ENCODE results near the gene OMA1. TPM values are rescaled to one million over a fixed set of nuclear protein-coding genes. Genes with fewer than 3 reads are reported as not detected.

Gene OMA1
- total and polyA plus RNA-seq, 12 donors = 16.2 to 44.9 (median 32.3) TPM

DNA sequence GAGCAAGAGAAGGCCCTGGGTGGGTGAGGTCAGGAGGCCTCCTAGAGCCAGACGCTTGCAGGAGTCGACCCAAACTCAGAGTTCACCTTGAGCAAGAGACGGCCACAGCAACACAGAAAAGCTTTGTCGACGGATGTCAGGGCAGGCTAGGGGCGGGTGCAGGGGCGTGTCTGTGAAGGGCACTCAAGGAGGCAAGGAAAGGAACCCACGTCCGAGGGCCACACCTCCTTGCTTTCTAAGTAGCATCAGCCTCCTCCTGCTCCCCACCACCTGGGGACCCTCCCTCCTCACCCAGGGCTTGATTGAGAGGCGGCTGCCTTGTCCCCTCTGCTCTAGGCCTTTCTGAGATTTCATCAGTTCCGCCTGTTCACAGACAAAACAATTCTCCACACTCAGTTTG lies 92.1 kb downstream of the OMA1 start:
- no peaks in the 10 kb centered on the region for H3K27me3 ChIP-seq
- H3K4me1 ChIP-seq (replicated peaks in 1 of 2) = no peaks in the 10 kb centered on the region
- no peak for DNase-seq
- WGBS, 4 donors = 75 to 85% (median 79%) methylated on average over 10 to 11 of the region's 11 CpGs
- no peaks in the 10 kb centered on the region for H3K36me3 ChIP-seq (replicated peaks in 1 of 2)
- H3K9me3 ChIP-seq (replicated peaks in 1 of 3) = no peaks in the 10 kb centered on the region
- intact Hi-C loops (cut with DNase I) = no loop called here
- TF ChIP-seq, protein P1, sequence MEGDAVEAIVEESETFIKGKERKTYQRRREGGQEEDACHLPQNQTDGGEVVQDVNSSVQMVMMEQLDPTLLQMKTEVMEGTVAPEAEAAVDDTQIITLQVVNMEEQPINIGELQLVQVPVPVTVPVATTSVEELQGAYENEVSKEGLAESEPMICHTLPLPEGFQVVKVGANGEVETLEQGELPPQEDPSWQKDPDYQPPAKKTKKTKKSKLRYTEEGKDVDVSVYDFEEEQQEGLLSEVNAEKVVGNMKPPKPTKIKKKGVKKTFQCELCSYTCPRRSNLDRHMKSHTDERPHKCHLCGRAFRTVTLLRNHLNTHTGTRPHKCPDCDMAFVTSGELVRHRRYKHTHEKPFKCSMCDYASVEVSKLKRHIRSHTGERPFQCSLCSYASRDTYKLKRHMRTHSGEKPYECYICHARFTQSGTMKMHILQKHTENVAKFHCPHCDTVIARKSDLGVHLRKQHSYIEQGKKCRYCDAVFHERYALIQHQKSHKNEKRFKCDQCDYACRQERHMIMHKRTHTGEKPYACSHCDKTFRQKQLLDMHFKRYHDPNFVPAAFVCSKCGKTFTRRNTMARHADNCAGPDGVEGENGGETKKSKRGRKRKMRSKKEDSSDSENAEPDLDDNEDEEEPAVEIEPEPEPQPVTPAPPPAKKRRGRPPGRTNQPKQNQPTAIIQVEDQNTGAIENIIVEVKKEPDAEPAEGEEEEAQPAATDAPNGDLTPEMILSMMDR (IDR thresholded peaks at IDR 0.05) = no peak
- no peak for TF ChIP-seq POLR2A (IDR thresholded peaks at IDR 0.05)
- H3K27ac ChIP-seq = no peak overlapping the region
- H3K4me3 ChIP-seq = no peak overlapping the region

DNA sequence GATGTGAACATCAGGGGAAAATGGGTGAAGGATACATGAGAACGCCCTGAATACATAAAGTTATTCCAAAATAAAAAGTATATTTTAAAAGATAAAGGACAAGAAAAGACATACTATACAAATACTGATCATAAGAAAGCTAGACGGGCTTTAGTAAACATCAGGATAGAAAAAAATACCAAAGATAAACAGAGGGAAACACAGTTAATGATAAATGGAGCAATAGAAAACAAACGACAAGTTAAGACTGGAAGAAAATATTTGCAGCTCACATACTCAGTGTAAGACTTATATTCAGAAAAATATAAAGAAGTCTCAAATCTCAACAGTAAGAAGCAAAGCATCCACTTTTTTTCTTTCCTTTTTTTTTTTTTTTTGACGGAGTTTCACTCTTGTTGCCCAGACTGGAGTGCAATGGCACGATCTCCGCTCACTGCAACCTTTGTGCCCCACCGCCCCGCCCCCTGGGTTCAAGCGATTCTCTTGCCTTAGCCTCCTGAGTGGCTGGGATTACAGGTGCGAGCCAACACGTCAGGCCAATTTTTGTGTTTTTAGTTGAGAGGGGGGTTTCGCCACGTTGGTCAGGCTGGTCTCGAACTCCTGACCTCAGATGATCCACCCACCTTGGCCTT lies 94.8 kb downstream of the OMA1 start:
- 84 to 87% (median 87%) methylated on average over 13 to 14 of the region's 14 CpGs for WGBS, 4 donors
- Histone ChIP-seq H3K4me1 (replicated peaks in 1 of 2) (peaks cover 0 to 4% of the 10 kb centered on the region in 2 donors), H3K36me3 (replicated peaks in 1 of 2) (no peaks in the 10 kb centered on the region), H3K9me3 (replicated peaks in 1 of 3) (no peaks in the 10 kb centered on the region), H3K27ac (no peak overlapping the region), H3K4me3 (no peak overlapping the region), H3K27me3 (no peaks in the 10 kb centered on the region)
- no peak for TF ChIP-seq POLR2A (IDR thresholded peaks at IDR 0.05)
- TF ChIP-seq, protein P1 (IDR thresholded peaks at IDR 0.05) = no peak
- no peak for DNase-seq
- intact Hi-C loops (cut with DNase I) = no loop called here

DNA sequence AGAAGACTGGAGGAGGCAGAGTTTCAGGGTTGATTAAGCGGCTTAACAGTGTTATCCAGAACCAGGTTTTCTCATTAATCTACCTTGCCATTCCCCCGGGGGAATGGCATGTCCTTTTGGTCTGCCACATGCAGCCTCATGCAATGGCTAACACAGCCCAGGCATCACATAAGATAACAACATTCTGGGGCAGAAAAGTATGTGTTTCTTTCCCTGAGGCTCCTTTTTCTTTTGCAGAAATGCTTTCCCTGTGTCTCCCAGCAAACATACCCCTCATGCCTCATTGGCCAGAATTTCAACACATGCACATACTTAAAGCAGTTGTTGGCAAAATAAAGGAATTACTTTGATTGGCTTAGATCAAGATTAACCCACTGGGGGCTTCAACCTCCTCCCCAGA lies 98.6 kb downstream of the OMA1 start:
- intact Hi-C loops (cut with DNase I) = no loop called here
- H3K9me3 ChIP-seq (replicated peaks in 1 of 3) = no peaks in the 10 kb centered on the region
- H3K4me1 ChIP-seq (replicated peaks in 1 of 2) = peaks cover 0 to 15% of the 10 kb centered on the region in 2 donors
- H3K36me3 ChIP-seq (replicated peaks in 1 of 2) = no peaks in the 10 kb centered on the region
- DNase-seq = no peak
- 54 to 77% (median 74%) methylated on average over 2 of the region's 2 CpGs for WGBS, 4 donors
- H3K4me3 ChIP-seq = no peak overlapping the region
- no peaks in the 10 kb centered on the region for H3K27me3 ChIP-seq
- no peak overlapping the region for H3K27ac ChIP-seq
- no peak for TF ChIP-seq POLR2A (IDR thresholded peaks at IDR 0.05)
- TF ChIP-seq, protein P1 (IDR thresholded peaks at IDR 0.05) = no peak

DNA sequence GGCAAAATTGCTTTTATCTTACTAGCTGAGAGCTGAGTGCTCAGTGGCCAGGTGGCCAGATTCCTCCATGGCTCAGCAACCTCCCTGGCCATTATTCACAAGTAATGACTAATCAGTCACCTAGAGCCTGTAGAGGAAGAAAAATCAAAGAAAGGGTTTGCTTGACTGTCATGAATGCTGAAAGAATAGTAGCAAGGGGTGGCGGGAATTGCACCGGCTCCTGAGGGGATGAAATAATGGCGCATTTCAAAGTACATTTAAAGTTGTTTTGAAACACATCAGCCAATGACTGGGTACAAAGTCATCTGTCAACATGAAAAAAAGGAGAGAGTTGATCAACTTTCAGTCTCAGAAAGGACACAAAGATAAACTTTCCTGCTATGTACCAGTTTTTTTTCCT lies 99.5 kb downstream of the OMA1 start:
- Histone ChIP-seq H3K9me3 (replicated peaks in 1 of 3) (no peaks in the 10 kb centered on the region), H3K27ac (no peak overlapping the region), H3K36me3 (replicated peaks in 1 of 2) (no peaks in the 10 kb centered on the region), H3K4me1 (replicated peaks in 1 of 2) (peaks cover 0 to 15% of the 10 kb centered on the region in 2 donors), H3K27me3 (no peaks in the 10 kb centered on the region), H3K4me3 (no peak overlapping the region)
- WGBS, 4 donors = 74 to 93% (median 87%) methylated on average over 3 of the region's 3 CpGs
- no peak for DNase-seq
- intact Hi-C loops (cut with DNase I) = no loop called here
- TF ChIP-seq, protein P1 (IDR thresholded peaks at IDR 0.05) = no peak
- no peak for TF ChIP-seq POLR2A (IDR thresholded peaks at IDR 0.05)

All from adrenal gland (tissue), 12 donors.